Measurements from ENCODE around the gene SDHAF3.

DNA sequence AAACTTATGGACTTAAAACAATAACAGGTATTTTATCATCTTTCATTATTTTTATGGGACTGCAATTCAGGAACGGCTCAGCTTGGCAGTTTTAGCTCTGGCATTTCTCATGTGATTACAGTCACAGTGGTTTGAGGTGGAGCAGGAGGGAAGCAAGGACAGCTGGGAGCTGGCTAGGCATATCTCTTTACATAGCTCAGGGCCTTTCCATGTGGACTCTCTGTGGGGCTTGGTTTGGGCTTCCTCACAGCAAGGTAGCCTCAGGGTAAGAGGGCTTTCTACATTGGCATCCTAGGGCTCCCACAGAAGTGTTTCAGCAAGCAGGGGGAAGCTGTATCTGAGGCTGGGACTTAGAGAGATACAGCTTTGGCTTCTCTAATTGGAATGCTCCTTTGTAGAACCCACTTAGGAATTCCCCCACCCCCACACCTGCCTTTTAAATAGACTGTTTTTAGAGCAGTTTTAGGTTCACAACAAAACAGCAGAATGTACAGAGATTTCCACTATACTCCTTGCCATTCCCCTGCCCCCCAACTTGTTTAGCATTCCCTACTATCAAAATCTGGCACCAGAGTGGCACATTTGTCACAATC lies 26.6 kb upstream of the SDHAF3 start:
- TF ChIP-seq CTCF (IDR thresholded peaks at IDR 0.05 in 2 of 3, conservative IDR thresholded peaks at IDR 0.05 in 1 of 3; ENCODE audit: borderline replicate concordance in 1 of 3, insufficient read depth in 1 of 3, low read depth in 2 of 3, low read length in 2 of 3) (no peak), POLR2AphosphoS5 (IDR thresholded peaks at IDR 0.05; ENCODE audit: low read depth, low read length) (no peak), POLR2A (IDR thresholded peaks at IDR 0.05; ENCODE audit: borderline replicate concordance, extremely low read depth, insufficient read depth, insufficient read length) (no peak), EZH2 (IDR thresholded peaks at IDR 0.05) (no peak), SP1 (IDR thresholded peaks at IDR 0.05; ENCODE audit: low read depth) (no peak), RAD21 (IDR thresholded peaks at IDR 0.05; ENCODE audit: low read depth) (no peak), ELF1 (IDR thresholded peaks at IDR 0.05; ENCODE audit: borderline replicate concordance, low read depth) (no peak), ATF3 (IDR thresholded peaks at IDR 0.05) (no peak), SIN3A (IDR thresholded peaks at IDR 0.05; ENCODE audit: low read depth) (no peak), MAX (IDR thresholded peaks at IDR 0.05) (no peak), EGR1 (IDR thresholded peaks at IDR 0.05; ENCODE audit: low read depth) (no peak), EZH2phosphoT487 (IDR thresholded peaks at IDR 0.05; ENCODE audit: borderline replicate concordance) (no peak)
- TF ChIP-seq, protein P1, sequence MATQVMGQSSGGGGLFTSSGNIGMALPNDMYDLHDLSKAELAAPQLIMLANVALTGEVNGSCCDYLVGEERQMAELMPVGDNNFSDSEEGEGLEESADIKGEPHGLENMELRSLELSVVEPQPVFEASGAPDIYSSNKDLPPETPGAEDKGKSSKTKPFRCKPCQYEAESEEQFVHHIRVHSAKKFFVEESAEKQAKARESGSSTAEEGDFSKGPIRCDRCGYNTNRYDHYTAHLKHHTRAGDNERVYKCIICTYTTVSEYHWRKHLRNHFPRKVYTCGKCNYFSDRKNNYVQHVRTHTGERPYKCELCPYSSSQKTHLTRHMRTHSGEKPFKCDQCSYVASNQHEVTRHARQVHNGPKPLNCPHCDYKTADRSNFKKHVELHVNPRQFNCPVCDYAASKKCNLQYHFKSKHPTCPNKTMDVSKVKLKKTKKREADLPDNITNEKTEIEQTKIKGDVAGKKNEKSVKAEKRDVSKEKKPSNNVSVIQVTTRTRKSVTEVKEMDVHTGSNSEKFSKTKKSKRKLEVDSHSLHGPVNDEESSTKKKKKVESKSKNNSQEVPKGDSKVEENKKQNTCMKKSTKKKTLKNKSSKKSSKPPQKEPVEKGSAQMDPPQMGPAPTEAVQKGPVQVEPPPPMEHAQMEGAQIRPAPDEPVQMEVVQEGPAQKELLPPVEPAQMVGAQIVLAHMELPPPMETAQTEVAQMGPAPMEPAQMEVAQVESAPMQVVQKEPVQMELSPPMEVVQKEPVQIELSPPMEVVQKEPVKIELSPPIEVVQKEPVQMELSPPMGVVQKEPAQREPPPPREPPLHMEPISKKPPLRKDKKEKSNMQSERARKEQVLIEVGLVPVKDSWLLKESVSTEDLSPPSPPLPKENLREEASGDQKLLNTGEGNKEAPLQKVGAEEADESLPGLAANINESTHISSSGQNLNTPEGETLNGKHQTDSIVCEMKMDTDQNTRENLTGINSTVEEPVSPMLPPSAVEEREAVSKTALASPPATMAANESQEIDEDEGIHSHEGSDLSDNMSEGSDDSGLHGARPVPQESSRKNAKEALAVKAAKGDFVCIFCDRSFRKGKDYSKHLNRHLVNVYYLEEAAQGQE (IDR thresholded peaks at IDR 0.05; ENCODE audit: low read depth) = no peak

Data from HCT116 (cell line).